CD14-positive monocyte (primary cell): Measurements from ENCODE around the gene DMRTA2. TPM values are rescaled to one million over a fixed set of nuclear protein-coding genes. Genes with fewer than 3 reads are reported as not detected.

Experiments used
- DNase-seq, 3 donors: peaks; one replicate each; pipeline ENCODE4 v3.0.0-alpha.2; 2011 to 2022
- H2AFZ ChIP-seq: 2 replicates; pipeline ENCODE4 v1.6.0; 2012; ENCODE audit warnings: mild to moderate bottlenecking, low read depth, low read length, inconsistent platforms; ENCODE audit not compliant: insufficient read depth, poor library complexity, severe bottlenecking
- H3K27ac ChIP-seq, 2 donors: 1 replicate in 1 of 2; 2 replicates in 1 of 2; pipeline ENCODE4 v1.5.1; 2012 to 2013; ENCODE audit warnings: low read length in 2 of 2, control low read depth in 1 of 2, inconsistent platforms in 1 of 2, low read depth in 1 of 2, mild to moderate bottlenecking in 1 of 2
- H3K27me3 ChIP-seq, 2 donors: one replicate each; pipeline versions ENCODE4 v1.6.0 to v1.6.1; 2011 to 2013; ENCODE audit warnings: low read length in 2 of 2; ENCODE audit not compliant: control insufficient read depth in 2 of 2, insufficient read depth in 2 of 2
- H3K36me3 ChIP-seq, 2 donors: replicated peaks in 1 of 2; 1 replicate in 1 of 2; 2 replicates in 1 of 2; pipeline versions ENCODE4 v1.5.1 to v1.6.1; 2012 to 2013; ENCODE audit warnings: low read length in 2 of 2, control low read depth in 1 of 2, inconsistent platforms in 1 of 2, mild to moderate bottlenecking in 1 of 2; ENCODE audit not compliant: insufficient read depth in 2 of 2, control insufficient read depth in 1 of 2
- H3K4me1 ChIP-seq, 2 donors: 1 replicate in 1 of 2; 2 replicates in 1 of 2; pipeline versions ENCODE4 v1.5.1 to v1.6.1; 2012 to 2013; ENCODE audit warnings: low read length in 2 of 2, control low read depth in 1 of 2, inconsistent platforms in 1 of 2, mild to moderate bottlenecking in 1 of 2, moderate library complexity in 1 of 2; ENCODE audit not compliant: insufficient read depth in 2 of 2, control insufficient read depth in 1 of 2
- H3K4me2 ChIP-seq: replicated peaks from 2 replicates; pipeline ENCODE3; 2012; ENCODE audit warnings: low read length, moderate library complexity, mild to moderate bottlenecking; ENCODE audit not compliant: poor library complexity, severe bottlenecking; ENCODE audit errors: extremely low read depth
- H3K4me3 ChIP-seq, 3 experiments: fragments of 200-600 bp in 1 of 3; sonication (generic) in 1 of 3; replicated peaks in 1 of 3; 1 replicate in 2 of 3; 2 replicates in 1 of 3; pipeline ENCODE4 v1.5.1; 2011 to 2013; ENCODE audit warnings: low read length in 3 of 3, mild to moderate bottlenecking in 3 of 3, control low read depth in 2 of 3, low read depth in 2 of 3, inconsistent platforms in 1 of 3, moderate library complexity in 1 of 3
- H3K79me2 ChIP-seq: 2 replicates; pipeline ENCODE4 v1.6.0; 2012; ENCODE audit warnings: mild to moderate bottlenecking, control low read depth, inconsistent platforms, low read length, moderate library complexity; ENCODE audit not compliant: insufficient read depth
- H3K9ac ChIP-seq: 2 replicates; pipeline ENCODE4 v1.6.0; 2017; ENCODE audit warnings: low read length, mild to moderate bottlenecking; ENCODE audit not compliant: insufficient read depth, poor library complexity, severe bottlenecking
- H3K9me3 ChIP-seq, 2 donors: replicated peaks in 1 of 2; 1 replicate in 1 of 2; 2 replicates in 1 of 2; pipeline versions ENCODE4 v1.5.1 to v1.6.1; 2012 to 2013; ENCODE audit warnings: low read length in 2 of 2, control low read depth in 1 of 2; ENCODE audit not compliant: control insufficient read depth in 1 of 2, insufficient read depth in 1 of 2
- H4K20me1 ChIP-seq: 2 replicates; pipeline ENCODE4 v1.6.0; 2012; ENCODE audit warnings: mild to moderate bottlenecking, low read length, control low read depth, moderate library complexity; ENCODE audit not compliant: insufficient read depth
- H3K27ac Mint-ChIP-seq, 7 donors: one replicate each; pipeline ENCODE4 v1.8.0; 2020; ENCODE audit warnings: mild to moderate bottlenecking in 7 of 7, mixed read lengths in 7 of 7, moderate library complexity in 6 of 7, inconsistent platforms in 2 of 7
- H3K27me3 Mint-ChIP-seq, 3 donors: one replicate each; pipeline ENCODE4 v1.8.0; 2021 to 2022; ENCODE audit warnings: low read depth in 3 of 3, mild to moderate bottlenecking in 3 of 3, mixed read lengths in 3 of 3, moderate library complexity in 3 of 3, inconsistent platforms in 1 of 3
- H3K36me3 Mint-ChIP-seq, 2 donors: one replicate each; pipeline ENCODE4 v1.8.0; 2020; ENCODE audit warnings: mixed read lengths in 2 of 2, inconsistent platforms in 1 of 2, mild to moderate bottlenecking in 1 of 2
- H3K4me1 Mint-ChIP-seq: one replicate; pipeline ENCODE4 v1.8.0; 2020; ENCODE audit warnings: mild to moderate bottlenecking, mixed read lengths
- H3K4me3 Mint-ChIP-seq, 2 donors: one replicate each; pipeline ENCODE4 v1.8.0; 2020; ENCODE audit warnings: mild to moderate bottlenecking in 2 of 2, mixed read lengths in 2 of 2, moderate library complexity in 1 of 2
- H3K9me3 Mint-ChIP-seq, 7 donors: one replicate each; pipeline ENCODE4 v1.8.0; 2020 to 2022; ENCODE audit warnings: mixed read lengths in 7 of 7, mild to moderate bottlenecking in 6 of 7, moderate library complexity in 6 of 7, inconsistent platforms in 2 of 7
- CTCF ChIP-seq: fragments of 200-600 bp; IDR thresholded peaks from one replicate; pipeline ENCODE4 v1.8.0; 2022; ENCODE audit warnings: antibody characterized with exemption, mild to moderate bottlenecking
- WGBS: methylation state at CpG from one replicate; pipeline ENCODE4 v1.1.5; 2013; ENCODE audit warnings: missing lambda C conversion rate; ENCODE audit not compliant: insufficient coverage; 5-methylcytosine and 5-hydroxymethylcytosine counted together
- intact Hi-C, 2 donors: fragments of 100-400 bp; cut with micrococcal nuclease; formaldehyde crosslinking; loops; one replicate each; pipeline versions ENCODE4 v1.15.0 to v1.15.1; 2023
- polyA plus RNA-seq, 3 donors: library from polyadenylated mRNA; depleted of rRNA in 1 of 3; unstranded in 2 of 3; stranded (reverse) in 1 of 3; fragments of 300-500 nt in 2 of 3; fragments of >200 nt in 1 of 3; fragmentation: Illumina TruSeq in 2 of 3; gene quantifications; 1 replicate in 2 of 3; 2 replicates in 1 of 3; pipeline ENCODE4 v1.2.3, GENCODE V29; 2012 to 2021

The DMRTA2 gene
- polyA plus RNA-seq, 3 donors = not detected

GRCh38 chr1:50452700-50453099 is 29.5 kb upstream of the DMRTA2 start:
- Histone ChIP-seq H3K36me3 (peaks cover 0 to 15% of the 10 kb centered on the region in 2 donors), H4K20me1 (no peaks in the 10 kb centered on the region), H3K9me3 (no peaks in the 10 kb centered on the region), H3K4me3 (no peak overlapping the region), H3K79me2 (no peaks in the 10 kb centered on the region), H3K27ac (no peak overlapping the region), H3K4me2 (no peak overlapping the region), H3K27me3 (no peaks in the 10 kb centered on the region), H2AFZ (no peak overlapping the region), H3K9ac (no peak overlapping the region), H3K4me1 (peaks cover 0 to 9% of the 10 kb centered on the region in 2 donors)
- Mint-ChIP-seq H3K27me3 (peaks cover 0 to 4% (median 0%) of the 10 kb centered on the region in 3 donors), H3K27ac (no peak overlapping the region), H3K36me3 (peaks cover 20 to 27% of the 10 kb centered on the region in 2 donors), H3K9me3 (no peaks in the 10 kb centered on the region), H3K4me3 (no peak overlapping the region), H3K4me1 (peaks cover 5% of the 10 kb centered on the region)
- intact Hi-C loops = no loop called here
- no peak for DNase-seq
- no peak for TF ChIP-seq CTCF
- 80% methylated on average over 1 of the region's 1 CpG for WGBS

- no peak overlapping the region for H3K4me2 ChIP-seq
- H3K79me2 ChIP-seq = no peaks in the 10 kb centered on the region
- no peak overlapping the region for H3K27ac ChIP-seq
- Mint-ChIP-seq H3K9me3 (no peaks in the 10 kb centered on the region), H3K27ac (no peak overlapping the region), H3K4me3 (no peak overlapping the region), H3K4me1 (no peaks in the 10 kb centered on the region), H3K27me3 (peaks cover 0 to 4% (median 0%) of the 10 kb centered on the region in 3 donors), H3K36me3 (peaks cover 18 to 27% of the 10 kb centered on the region in 2 donors)
- WGBS = 80% methylated on average over 2 of the region's 4 CpGs
- TF ChIP-seq CTCF = no peak
- H3K9ac ChIP-seq = no peak overlapping the region
- DNase-seq = no peak
- H4K20me1 ChIP-seq = no peaks in the 10 kb centered on the region
- no peak overlapping the region for H2AFZ ChIP-seq
- intact Hi-C loops = no loop called here
- H3K4me1 ChIP-seq = no peaks in the 10 kb centered on the region
- H3K27me3 ChIP-seq = no peaks in the 10 kb centered on the region
- H3K9me3 ChIP-seq = no peaks in the 10 kb centered on the region
- H3K4me3 ChIP-seq = no peak overlapping the region
- peaks cover 0 to 15% of the 10 kb centered on the region in 2 donors for H3K36me3 ChIP-seq
Observed at GRCh38 chr1:50450861-50451653, 27.8 kb upstream of the DMRTA2 start.
